GM19043 (cell line): ENCODE results near the gene SLC51B.
A peak's percentile ranks its signal among the peaks of the same experiment; 100 is the strongest.
"Not testable (repeated sequence)": the region's sequence is repeated elsewhere in the genome, so short reads cannot be mapped to it uniquely, and the experiment has no call there.

Experiments
- ATAC-seq: cut with Tn5 transposase; IDR thresholded peaks from one replicate; pipeline ENCODE4 v1.9.1; 2021; ENCODE audit warnings: low read depth; ENCODE audit not compliant: unreplicated experiment

The SLC51B gene

DNA sequence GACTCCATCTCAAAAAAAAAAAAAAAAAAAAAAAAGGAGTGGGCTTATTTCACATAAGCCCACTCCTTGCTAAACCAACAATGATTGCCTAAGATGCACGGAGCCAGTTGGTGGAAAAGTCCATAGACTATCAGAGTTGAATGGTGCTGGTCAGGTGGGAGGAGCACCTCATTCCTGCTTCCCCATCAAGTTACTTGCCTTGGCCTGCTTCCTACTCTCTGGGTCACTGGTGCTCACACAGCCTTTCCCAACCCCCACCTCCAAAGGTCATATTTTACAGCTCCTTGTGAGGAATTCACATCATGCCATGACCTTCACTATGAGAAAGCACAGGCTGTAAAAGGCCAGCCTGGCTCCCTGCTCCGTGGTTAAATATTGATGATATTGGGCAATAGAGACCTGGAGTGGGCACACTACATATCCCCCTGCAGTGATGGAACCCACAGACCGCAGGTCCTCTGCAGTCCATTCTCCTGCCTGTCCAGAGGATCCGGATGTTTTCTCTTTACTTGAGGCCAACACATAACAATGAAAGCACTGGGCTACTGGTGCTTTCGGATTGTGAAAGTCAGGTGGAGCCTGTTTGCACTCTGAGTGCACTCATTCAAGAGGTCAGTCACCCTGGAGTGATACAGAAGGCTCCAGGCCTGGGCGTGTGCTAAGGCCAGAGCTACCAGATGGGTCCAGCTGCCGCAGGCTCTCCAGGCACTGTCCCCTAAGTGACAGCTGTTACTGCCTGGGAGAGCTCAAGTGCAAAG is at the start of gene SLC51B:
Gene SLC51B (plus strand): TSS at position 664 of the 758 bp plus-strand sequence. CDS start 4,618 bp downstream, outside the sequence.
- ATAC-seq = no peak

DNA sequence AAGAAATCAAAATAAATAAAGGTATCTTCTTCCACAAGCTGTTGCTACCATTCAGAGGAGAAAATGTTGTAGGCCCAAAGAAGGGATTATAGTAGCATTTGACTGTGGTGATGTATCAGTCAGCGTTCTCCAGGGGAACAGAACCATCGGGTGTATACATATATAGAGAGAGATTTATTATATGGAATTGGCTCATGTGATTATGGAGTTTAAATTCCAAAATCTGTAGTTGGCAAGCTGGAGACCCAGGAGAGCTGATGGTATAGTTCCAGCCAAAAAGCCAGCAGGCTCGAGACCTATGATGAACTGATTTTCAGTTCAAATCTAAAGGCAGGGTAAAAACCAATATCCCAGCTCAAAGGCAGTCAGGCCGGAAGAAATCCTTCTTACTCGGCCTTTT is 48.1 kb upstream of the SLC51B start:
- ATAC-seq = no peak

- ATAC-seq = no peak
Observed at GRCh38 chr15:64997745-64998375, 47.3 kb upstream of the SLC51B start.

DNA sequence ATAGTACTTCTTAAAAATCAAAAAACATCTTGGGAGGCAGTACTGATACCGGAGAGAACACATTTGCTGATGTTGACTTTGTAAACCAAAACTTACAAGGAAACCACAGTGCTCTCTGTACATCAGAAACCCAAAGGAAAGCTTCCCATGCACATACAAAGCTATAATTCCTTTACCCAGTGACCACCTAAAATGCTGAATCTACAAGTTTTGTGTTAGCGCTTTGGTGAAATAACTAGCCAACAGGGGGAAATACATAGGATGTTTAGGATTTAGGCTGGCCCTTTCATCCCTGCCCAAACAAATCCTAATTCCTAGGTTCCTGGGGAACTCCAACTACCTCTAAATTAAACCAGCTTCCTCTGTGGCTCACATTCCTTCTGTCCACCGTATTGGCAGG is 40.2 kb upstream of the SLC51B start:
- no peak for ATAC-seq

DNA sequence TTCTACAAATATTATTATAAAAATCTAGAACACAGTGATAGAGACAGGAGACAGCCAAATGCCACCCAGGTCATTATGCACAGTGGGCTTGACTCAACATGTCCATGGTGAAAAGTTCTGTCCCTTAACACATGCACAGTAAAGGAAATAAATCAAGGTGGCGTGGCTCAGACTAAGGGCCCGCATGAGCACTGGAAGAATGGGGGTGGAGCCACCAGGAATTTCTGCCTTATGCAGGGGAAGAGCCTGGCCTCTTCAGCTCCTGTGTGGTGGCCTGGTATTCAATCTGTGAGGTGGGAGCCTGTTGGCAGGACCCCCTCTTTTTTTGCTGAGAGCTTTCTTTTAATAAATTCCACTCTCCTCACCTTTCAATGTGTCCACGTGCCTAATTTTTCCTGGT is 38.3 kb upstream of the SLC51B start:
- ATAC-seq = no peak

DNA sequence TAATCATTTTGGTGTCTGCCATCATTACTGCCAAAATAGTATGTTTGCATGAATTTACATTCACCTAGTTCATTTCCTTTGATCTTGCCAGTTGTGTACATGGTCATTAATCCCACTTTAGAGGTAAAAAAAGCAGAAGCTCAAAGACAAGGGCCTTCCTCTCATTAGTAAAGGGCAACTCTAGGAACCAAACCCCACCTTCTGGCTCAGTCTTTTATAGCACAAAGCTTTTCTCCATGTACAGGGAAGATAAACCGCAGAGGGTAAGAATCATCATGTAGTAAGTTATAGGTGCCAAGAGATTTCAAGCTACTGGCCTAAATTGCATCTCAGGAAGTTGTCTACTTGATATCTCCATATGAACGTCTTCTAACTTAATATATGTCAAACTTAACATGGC is 36.2 kb upstream of the SLC51B start:
- no peak for ATAC-seq

DNA sequence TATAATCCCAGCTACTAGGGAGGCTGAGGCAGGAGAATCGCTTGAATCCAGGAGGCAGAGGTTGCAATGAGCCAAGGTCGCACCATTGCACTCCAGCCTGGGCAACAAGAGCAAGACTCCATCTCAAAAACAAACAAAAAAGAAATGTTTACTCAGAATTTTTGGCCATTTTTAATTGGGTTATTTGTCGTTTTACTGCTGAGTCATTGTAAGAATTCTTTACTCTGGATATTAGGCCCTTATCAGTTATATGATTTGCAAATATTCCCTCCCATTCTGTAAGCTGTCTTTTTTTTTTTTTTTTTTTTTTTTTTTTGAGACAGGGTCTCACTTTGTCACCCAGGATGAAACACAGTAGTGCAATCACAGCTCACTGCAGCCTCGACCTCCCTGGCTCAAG is 34.0 kb upstream of the SLC51B start:
- ATAC-seq = not testable (repeated sequence)

DNA sequence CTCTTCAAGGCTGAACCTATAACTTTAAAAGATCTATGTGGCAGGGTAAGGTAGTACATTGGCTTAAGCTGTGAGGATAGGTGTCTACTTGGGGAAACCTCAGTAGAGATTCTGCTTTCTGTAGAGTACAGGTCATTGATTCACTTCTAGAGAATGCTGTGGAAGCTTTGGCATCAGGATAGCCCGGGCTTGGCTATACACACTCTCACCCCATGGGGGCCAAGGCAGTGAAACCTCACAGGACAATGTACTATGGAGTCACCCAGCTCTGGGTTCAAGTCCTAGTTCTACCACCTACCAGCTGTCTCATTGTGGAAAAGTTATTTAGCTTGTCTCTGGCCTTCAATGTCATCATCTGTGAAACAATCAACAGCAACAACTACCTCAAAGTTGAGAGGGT is 24.8 kb upstream of the SLC51B start:
- ATAC-seq = no peak

DNA sequence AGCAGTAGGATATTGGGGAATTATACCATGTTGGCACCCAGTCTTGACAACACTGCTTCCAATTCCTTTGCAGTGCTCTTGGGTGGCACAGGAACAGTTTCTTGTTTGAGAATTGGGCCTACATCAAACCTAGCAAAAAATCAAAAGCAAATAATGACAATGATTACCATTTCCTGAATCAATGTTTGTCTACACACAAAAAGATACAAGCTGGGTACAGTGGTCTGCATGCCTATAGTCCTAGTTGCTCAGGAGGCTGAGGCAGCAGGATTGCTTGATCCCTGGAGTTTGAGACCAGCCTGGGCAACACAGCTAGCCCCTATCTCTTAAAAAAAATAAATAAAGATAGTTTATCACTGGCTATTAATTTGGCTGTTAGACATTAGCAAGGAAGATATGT is 23.7 kb upstream of the SLC51B start:
- ATAC-seq = no peak

- no peak for ATAC-seq
Observed at GRCh38 chr15:65026756-65027155, 18.4 kb upstream of the SLC51B start.

- no peak for ATAC-seq
Observed at GRCh38 chr15:65027593-65027992, 17.6 kb upstream of the SLC51B start.

GRCh38 chr15:65028338-65028737 is 16.8 kb upstream of the SLC51B start:
- no peak for ATAC-seq

DNA sequence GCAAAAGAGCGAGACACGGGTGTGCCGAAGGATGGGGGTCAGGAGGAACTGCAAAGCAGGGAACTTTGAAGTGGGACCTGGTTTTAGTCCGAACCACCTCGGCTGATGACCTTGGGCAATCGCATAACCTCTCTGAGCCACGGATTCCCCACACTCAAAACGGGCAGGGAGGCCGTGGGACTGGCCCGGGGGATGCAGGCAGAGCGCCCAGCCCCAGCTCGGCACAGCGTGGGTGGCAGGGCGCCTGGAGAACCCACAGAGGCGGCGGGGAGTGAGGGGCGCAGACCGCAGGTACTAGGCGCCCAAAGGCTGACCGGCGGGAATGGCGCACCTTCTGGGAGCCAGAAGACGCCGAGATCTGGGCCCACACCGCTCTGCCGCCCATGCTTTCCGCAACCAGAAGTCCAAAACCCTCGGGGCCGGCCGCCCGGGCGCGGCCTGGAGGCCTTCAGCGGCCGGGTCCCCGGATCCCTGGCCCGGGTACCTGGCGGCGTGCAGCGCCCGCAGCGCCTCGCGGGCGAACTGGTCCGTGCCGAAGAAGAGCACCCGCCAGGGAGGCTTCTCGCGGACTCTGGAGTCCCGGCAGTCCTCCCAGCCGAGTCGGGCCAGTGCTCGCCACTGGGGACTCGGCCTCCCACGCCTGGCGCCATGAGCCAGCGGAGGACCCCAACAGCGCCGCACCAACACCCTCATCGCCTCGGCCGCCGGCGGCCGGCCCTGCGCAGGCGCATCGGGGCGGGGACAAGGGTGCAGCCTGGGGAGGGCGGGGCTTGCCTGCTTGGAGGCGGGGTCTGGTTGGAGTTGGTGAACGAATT is 16.1 kb upstream of the SLC51B start, which contains the start of gene MTFMT:
Gene MTFMT (minus strand): TSS at position 719 of the 815 bp plus-strand sequence. CDS start 26 bp downstream, at position 693.
- peak; percentile 69 for ATAC-seq

DNA sequence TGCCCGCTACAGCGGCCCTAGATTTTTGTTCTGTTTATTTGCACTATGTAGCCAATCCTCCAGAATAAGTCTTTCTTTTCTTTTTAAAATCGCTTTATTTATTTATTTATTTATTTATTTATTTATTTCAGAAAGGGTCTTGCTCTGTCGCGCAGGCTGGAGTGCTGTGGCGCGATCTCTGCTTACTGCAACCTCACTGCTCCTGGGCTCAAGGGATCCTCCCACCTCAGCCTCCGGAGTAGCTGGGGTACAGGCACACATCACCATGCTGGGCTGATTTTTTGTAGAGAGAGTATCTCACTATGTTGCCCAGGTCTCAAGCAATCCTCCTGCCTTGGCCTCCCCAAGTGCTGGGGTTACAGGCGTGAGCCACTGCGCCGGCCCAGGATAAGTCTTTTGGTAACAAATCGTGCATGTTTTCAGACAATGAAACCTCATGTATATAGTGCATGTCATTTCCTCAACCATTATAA is 15.4 kb upstream of the SLC51B start:
- ATAC-seq = no peak

DNA sequence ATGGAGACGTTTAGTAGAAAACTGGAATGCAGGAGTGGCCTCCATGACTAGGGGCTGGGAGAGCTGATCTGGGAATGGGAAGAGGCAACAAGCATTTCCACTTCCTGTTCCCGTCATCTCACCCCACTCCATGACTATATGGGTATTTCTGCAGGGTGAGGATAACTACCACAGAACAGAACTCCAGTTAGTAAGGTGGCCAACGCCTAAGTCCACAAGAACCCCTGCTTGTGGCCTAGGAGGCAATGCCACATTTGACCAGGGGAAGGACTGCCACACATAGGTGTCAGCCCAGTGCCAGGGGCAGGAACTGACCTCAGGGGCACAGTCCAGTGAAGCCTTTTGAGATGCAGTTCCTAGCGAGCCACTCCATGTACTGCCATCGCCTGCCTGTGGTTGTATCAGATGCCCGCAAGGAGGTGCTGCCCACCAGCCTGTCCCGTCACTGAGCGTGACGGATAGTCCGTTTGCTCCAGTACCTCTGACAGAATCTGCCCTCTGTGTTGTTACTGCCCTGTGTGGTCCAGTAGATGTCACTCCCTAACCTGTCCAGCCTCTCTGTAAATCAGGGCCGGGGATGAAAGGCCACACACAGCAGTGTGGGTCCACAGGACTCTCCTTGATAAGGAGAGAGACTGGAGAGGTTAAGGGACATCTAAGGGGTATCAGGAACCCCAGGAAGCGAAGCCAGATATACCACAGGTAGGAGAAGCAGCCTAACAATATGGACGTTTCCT is 12.2 kb upstream of the SLC51B start:
- no peak for ATAC-seq

DNA sequence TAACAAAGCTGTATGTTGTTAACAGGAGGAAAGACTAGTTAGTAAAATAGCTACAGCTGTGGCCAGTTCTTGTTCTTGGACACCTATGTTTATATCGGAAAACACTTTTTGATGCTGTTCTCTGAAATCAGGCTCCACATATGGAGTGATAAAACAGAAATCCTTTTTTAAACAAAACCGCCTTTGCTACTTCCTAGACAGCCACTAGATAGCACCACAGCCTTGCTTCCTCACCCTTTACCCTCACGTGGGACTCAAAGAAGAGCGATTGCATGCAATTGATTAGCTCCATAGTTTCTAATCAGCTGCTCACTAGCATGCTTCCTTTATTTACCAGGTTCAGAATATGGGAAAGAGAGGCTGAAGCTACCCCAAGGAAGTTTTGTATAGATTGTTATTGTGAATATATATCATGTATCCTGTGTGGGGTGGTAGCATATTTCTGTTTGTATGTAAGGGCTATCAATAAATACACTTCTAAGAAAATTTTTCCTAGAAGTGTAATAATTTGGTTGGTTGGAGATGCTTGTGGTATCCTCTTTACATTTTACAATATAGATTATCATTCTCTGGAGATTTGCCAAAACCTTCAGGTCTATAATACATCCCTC is 11.4 kb upstream of the SLC51B start:
- no peak for ATAC-seq

DNA sequence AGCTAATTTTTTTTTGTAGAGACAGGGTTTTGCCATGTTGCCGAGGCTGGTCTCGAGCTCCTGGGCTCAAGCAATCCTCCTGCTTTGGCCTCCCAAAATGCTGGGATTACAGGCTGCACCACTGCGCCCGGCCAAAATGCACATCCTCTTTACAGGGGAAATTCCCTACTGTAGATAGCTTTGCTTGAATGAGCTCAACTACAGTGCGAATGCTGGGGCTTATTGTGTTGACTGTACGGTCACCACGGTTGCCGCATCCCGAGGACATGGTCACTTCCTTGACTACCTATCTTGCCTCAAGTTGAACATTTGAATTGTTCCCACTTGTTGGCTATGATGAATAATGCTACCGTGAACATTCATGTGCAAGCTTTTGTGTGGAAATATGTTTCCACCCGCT is 10.5 kb upstream of the SLC51B start:
- ATAC-seq = no peak

DNA sequence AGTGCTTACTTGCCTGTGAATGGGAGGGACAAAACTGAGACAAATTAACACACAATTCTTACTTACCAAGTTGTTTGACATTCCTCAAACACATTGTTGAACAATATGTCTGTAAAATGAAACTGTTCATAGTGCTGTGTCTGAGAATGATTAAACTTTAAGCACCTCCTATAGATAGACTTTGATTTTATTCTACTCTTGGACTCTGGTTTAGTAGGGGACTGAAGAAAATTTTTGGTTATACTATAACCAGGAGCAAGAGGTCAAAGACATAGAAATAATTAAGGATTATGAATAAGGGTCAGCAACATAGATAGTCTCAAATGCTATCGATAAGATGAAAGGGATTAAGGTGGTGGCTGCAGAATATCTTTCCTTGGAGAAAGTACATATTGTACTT is 7.9 kb upstream of the SLC51B start:
- ATAC-seq = no peak

DNA sequence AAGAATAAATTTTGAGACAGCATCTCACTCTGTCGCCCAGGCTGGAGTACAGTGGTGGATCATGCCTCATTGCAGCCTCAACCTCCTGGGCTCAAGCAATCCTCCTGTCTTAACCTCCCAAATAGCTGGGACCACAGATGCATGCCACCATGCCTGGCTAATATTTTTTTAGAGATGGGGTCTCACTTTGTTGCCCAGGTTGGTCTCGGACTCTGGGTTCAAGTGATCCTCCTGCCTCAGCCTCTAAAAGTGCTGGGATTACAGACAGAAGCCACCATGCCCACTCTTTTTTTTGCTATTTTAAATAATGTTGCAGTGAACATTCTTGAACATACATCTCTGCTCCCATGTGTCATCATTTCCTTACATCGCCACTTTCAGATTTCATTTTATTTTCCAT is 6.8 kb upstream of the SLC51B start:
- ATAC-seq = no peak

DNA sequence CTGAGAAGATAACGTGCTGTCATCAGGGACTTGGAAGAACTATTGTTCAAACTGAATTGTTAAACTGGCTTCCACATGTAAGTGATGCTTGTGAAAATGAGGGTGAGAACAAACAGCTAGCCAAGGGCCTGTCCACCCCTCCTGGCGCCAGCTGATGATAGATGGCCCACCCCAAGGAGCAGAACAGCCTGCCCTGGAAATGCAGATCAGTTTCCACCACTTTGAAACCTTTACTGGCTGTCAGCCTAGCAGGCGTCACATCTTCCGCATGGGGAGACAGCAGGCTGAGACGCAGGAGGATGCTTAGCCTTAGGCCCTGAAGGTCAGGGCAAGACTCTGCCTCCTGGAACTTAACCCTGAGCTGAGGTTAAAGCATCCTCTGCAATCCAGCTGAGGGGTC is 6.4 kb upstream of the SLC51B start:
- ATAC-seq = no peak
